ENCODE measurements around the gene ADRA1B. TPM values are rescaled to one million over a fixed set of nuclear protein-coding genes. Genes with fewer than 3 reads are reported as not detected.
"Not testable (repeated sequence)": the region's sequence is repeated elsewhere in the genome, so short reads cannot be mapped to it uniquely, and the experiment has no call there.

The ADRA1B gene
- total and polyA plus RNA-seq, 2 of the 8 experiments (the other 6 are each of a cell fraction or from before 2014, with no cell fraction given) = not detected

GRCh38 chr5:160014197-160014596 is 97.9 kb downstream of the ADRA1B start:
- DNase-seq (ENCODE audit: low read depth in 1 of 2, low spot score in 2 of 2); H2BK12ac ChIP-seq (ENCODE audit: low read depth, low read length); H4K91ac ChIP-seq (replicated peaks; ENCODE audit: insufficient read length, low read length); H3K79me1 ChIP-seq (ENCODE audit: low read depth, low read length); H2BK120ac ChIP-seq (replicated peaks; ENCODE audit: low read depth, low read length); H3K4me3 ChIP-seq (ENCODE audit: extremely low read depth in 1 of 4, insufficient read depth in 2 of 4, low read depth in 3 of 4, low read length in 4 of 4); H3K23me2 ChIP-seq (ENCODE audit: low read depth, low read length); H3K9ac ChIP-seq (replicated peaks in 1 of 4; ENCODE audit: extremely low read depth in 1 of 4, low read depth in 3 of 4, low read length in 3 of 4); H4K5ac ChIP-seq (ENCODE audit: insufficient read length, low read depth, low read length); H4K8ac ChIP-seq (ENCODE audit: extremely low read depth, insufficient read depth, low read length); H3K9me3 ChIP-seq (ENCODE audit: insufficient read depth in 2 of 2, low read depth in 1 of 2, low read length in 1 of 2); H2AK5ac ChIP-seq (ENCODE audit: low read depth, low read length); H2BK15ac ChIP-seq (ENCODE audit: low read length); H3K14ac ChIP-seq (ENCODE audit: insufficient read length); H3K23ac ChIP-seq (ENCODE audit: insufficient read length); H3K18ac ChIP-seq (ENCODE audit: extremely low read depth, low read length); H2BK5ac ChIP-seq (ENCODE audit: low read depth, low read length); H3K4me2 ChIP-seq (ENCODE audit: insufficient read depth in 1 of 2, low read depth in 2 of 2, low read length in 2 of 2); H2BK20ac ChIP-seq (ENCODE audit: low read length); H4K20me1 ChIP-seq (replicated peaks in 1 of 2; ENCODE audit: control insufficient read depth in 1 of 2, insufficient read depth in 2 of 2, low read length in 2 of 2); H3K4me1 ChIP-seq (replicated peaks in 1 of 4; ENCODE audit: control insufficient read depth in 3 of 4, insufficient read depth in 4 of 4, low read length in 3 of 4); H3K27me3 ChIP-seq (replicated peaks in 1 of 4; ENCODE audit: control insufficient read depth in 3 of 4, extremely low read depth in 1 of 4, insufficient read depth in 3 of 4, low read length in 3 of 4); H3K56ac ChIP-seq (replicated peaks; ENCODE audit: insufficient read length, low read depth, low read length); H2AFZ ChIP-seq (ENCODE audit: low read length); FAIRE-seq; H3K4ac ChIP-seq (replicated peaks; ENCODE audit: insufficient read length, low read depth, low read length); H3K27ac ChIP-seq (ENCODE audit: low read depth, low read length): not testable (repeated sequence)
- peaks cover 0 to 44% (median 15%) of the 10 kb centered on the region in 4 experiments; a peak in 6 of 8 replicates for H3K36me3 ChIP-seq (ENCODE audit: control insufficient read depth in 2 of 4, insufficient read depth in 4 of 4, low read length in 3 of 4)
- peaks cover 11 to 48% of the 10 kb centered on the region in 2 experiments for H3K79me2 ChIP-seq (ENCODE audit: control insufficient read depth in 1 of 2, insufficient read depth in 2 of 2, low read length in 2 of 2)
- ChIA-PET POLR2A (ENCODE audit: partially characterized antibody) (interaction anchor here (0.6 kb wide), 1 partner anchor 16 kb away, joined by 3 read pairs; no protein-coding TSS in a partner anchor), CTCF (ENCODE audit: partially characterized antibody) (interaction anchor here (2.7 kb wide), 1 partner anchor 8 kb away, joined by 11 read pairs; no protein-coding TSS in a partner anchor)
- 93% methylated on average over 5 of the region's 6 CpGs; no CpG with 5 or more reads in 1 of the 2 experiments for WGBS, 2 experiments (ENCODE audit: extremely low coverage in 1 of 2, insufficient coverage in 1 of 2, insufficient read length in 1 of 2, insufficient replicate concordance in 2 of 2, low coverage in 1 of 2, low lambda C conversion rate in 2 of 2, missing lambda C conversion rate in 1 of 2)
